Measurements from ENCODE around the gene SEMA3F.
A peak's percentile ranks its signal among the peaks of the same experiment; 100 is the strongest.

SEMA3F gene

GRCh38 chr3:50173685-50174516, 18.8 kb downstream of the SEMA3F start:
- no peak for DNase-seq

GRCh38 chr3:50174517-50174895, 19.4 kb downstream of the SEMA3F start:
- no peak for DNase-seq

GRCh38 chr3:50174947-50175524, 19.9 kb downstream of the SEMA3F start:
- DNase-seq: no peak

GRCh38 chr3:50177346-50177745, 22.2 kb downstream of the SEMA3F start:
- DNase-seq: no peak

GRCh38 chr3:50179710-50180109, 24.6 kb downstream of the SEMA3F start:
- no peak for DNase-seq

- no peak for DNase-seq
Measured at GRCh38 chr3:50181985-50182384, 26.9 kb downstream of the SEMA3F start.

GRCh38 chr3:50182533-50183099, 27.5 kb downstream of the SEMA3F start:
- DNase-seq: no peak

- no peak for DNase-seq
Measured at GRCh38 chr3:50183755-50184154, 28.6 kb downstream of the SEMA3F start.

- DNase-seq: no peak
Measured at GRCh38 chr3:50184242-50184978, 29.3 kb downstream of the SEMA3F start.

- DNase-seq: no peak
Measured at GRCh38 chr3:50185230-50185629, 30.1 kb downstream of the SEMA3F start.

GRCh38 chr3:50186096-50186495, 31.0 kb downstream of the SEMA3F start:
- no peak for DNase-seq

- DNase-seq: no peak
Measured at GRCh38 chr3:50187750-50188149, 32.6 kb downstream of the SEMA3F start.

- DNase-seq: peak; percentile 41
Measured at GRCh38 chr3:50189274-50189673, 34.1 kb downstream of the SEMA3F start.

- no peak for DNase-seq
Measured at GRCh38 chr3:50189989-50190388, 34.9 kb downstream of the SEMA3F start.

GRCh38 chr3:50190936-50191660, 36.0 kb downstream of the SEMA3F start, which contains the start of gene GNAT1:
TSS of gene GNAT1 (plus strand) at chr3:50191610. CDS start at chr3:50191726, 116 bp downstream.
- no peak for DNase-seq

GRCh38 chr3:50192124-50192523, 37.0 kb downstream of the SEMA3F start:
- no peak for DNase-seq

GRCh38 chr3:50192689-50193141, 37.6 kb downstream of the SEMA3F start:
- DNase-seq: no peak

GRCh38 chr3:50193286-50193685, 38.2 kb downstream of the SEMA3F start:
- DNase-seq: no peak

- no peak for DNase-seq
Measured at GRCh38 chr3:50193746-50194127, 38.6 kb downstream of the SEMA3F start.

- peak; percentile 38 for DNase-seq
Measured at GRCh38 chr3:50194128-50194902, 39.2 kb downstream of the SEMA3F start.

GRCh38 chr3:50194903-50195500, 39.9 kb downstream of the SEMA3F start:
- DNase-seq: no peak
